Measurements from ENCODE around the gene FBXW11.
A peak's percentile ranks its signal among the peaks of the same experiment; 100 is the strongest.

The FBXW11 gene

DNA sequence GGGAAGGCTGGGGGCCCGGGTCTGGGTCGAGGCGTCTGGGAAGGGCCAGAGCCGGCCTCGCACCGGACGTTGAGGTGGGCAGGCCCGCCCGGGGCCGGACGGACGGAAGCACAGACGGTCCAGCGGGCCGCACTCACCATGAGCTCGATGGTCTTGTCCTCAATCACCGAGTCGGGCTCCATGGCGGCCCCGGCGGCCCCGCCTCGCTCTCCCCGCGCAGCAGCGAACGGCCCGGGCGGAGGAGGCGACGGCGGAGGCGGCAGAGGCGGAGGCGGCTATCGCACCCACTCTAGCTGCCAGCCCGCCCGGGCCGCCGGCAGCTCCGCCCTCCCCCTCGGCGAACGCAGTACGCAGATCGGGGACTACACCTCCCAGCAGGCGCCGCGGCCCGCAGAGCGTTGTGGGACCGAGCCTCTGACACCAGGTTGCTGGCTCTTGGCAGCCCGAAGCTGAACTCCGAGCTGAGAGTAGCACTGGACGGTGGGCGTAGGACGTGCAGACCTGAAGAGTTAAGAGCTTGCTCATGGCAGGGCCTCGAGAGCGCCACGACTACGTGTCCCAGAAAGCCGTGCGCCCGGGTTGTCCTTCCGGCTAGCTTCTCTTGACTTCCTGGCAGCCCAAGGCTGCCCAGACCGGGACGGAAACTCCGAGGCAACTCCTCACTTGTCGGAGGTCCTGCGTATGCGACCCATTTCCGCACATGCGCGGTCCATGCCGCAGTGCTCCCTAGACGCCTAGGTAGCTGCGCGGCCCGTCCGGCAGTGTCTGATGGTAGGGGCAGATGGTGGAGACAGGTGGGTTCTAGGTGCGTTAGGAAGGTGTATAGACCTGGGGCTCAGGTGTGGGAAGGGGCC is at the start of gene FBXW11:
FBXW11 (minus strand) TSS at position 318 of the 854 bp plus-strand sequence; CDS start at position 182, 136 bp downstream.
- no peaks in the 10 kb centered on the region for H3K27me3 ChIP-seq (ENCODE audit: control insufficient read depth in 1 of 2, insufficient read depth in 2 of 2, low read length in 2 of 2)
- peak within 1 kb of the TSS; percentile 88 to 92 for H3K9ac ChIP-seq (ENCODE audit: low read depth in 1 of 2, low read length in 2 of 2)
- H3K9me3 ChIP-seq (ENCODE audit: control insufficient read depth in 1 of 2, low read length in 2 of 2): no peaks in the 10 kb centered on the region
- peaks cover 44 to 45% of the 10 kb centered on the region in 2 donors for H3K4me1 ChIP-seq (ENCODE audit: control insufficient read depth in 1 of 2, insufficient read depth in 2 of 2, low read length in 2 of 2)
- peak within 1 kb of the TSS; percentile 98 for H3K27ac ChIP-seq (ENCODE audit: low read depth, low read length)
- H3K36me3 ChIP-seq (ENCODE audit: control insufficient read depth in 1 of 2, insufficient read depth in 2 of 2, low read length in 2 of 2): no peaks in the 10 kb centered on the region
- peak within 1 kb of the TSS; percentile 91 to 99 for H3K4me3 ChIP-seq (ENCODE audit: low read depth in 1 of 2, low read length in 2 of 2)

DNA sequence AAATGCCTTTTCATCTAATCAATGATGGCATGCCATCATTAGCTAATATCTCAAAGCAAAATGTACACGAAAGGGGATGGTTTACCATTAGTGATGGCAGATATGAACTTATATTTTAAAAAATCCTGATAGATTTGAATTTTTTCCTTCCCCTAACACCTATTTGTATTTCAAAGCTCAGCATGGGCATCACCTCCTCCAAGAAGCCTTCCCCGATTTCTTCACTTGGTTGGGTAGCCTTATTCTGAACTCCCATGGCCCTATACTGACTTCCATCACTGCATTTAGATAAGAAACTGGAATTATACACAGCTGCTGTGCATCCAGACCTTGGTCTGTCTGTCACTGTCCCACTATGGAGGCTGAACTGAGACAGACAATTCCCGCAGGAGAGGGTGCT is 49.6 kb upstream of the FBXW11 start:
- H3K4me3 ChIP-seq (ENCODE audit: low read depth in 1 of 2, low read length in 2 of 2): no peak overlapping the region
- no peaks in the 10 kb centered on the region for H3K4me1 ChIP-seq (ENCODE audit: control insufficient read depth in 1 of 2, insufficient read depth in 2 of 2, low read length in 2 of 2)
- no peak overlapping the region for H3K27ac ChIP-seq (ENCODE audit: low read depth, low read length)
- H3K9ac ChIP-seq (ENCODE audit: low read depth in 1 of 2, low read length in 2 of 2): no peak overlapping the region
- H3K27me3 ChIP-seq (ENCODE audit: control insufficient read depth in 1 of 2, insufficient read depth in 2 of 2, low read length in 2 of 2): no peaks in the 10 kb centered on the region
- H3K36me3 ChIP-seq (ENCODE audit: control insufficient read depth in 1 of 2, insufficient read depth in 2 of 2, low read length in 2 of 2): peaks cover 28 to 70% of the 10 kb centered on the region in 2 donors
- H3K9me3 ChIP-seq (ENCODE audit: control insufficient read depth in 1 of 2, low read length in 2 of 2): no peaks in the 10 kb centered on the region

DNA sequence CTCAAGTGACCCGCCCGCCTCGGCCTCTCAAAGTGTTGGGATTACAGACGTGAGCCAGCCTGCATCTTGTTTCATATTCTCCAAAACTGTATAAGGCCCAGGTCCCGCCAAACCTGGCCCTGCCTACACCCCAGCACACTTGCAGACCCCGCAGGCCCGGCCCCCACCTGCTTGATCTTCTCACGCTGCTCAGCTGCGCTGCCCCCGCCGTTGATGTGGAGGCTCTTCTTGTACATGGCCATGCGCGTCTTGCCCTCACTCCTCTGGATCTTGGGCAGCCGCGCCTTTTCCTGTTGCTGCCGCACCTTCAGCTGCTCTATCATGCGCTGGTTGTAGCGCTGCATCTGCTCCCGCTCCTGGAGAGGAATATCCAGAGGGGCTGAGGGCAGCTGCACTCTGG is 49.0 kb upstream of the FBXW11 start:
- H3K36me3 ChIP-seq (ENCODE audit: control insufficient read depth in 1 of 2, insufficient read depth in 2 of 2, low read length in 2 of 2): peaks cover 24 to 68% of the 10 kb centered on the region in 2 donors
- H3K27me3 ChIP-seq (ENCODE audit: control insufficient read depth in 1 of 2, insufficient read depth in 2 of 2, low read length in 2 of 2): no peaks in the 10 kb centered on the region

DNA sequence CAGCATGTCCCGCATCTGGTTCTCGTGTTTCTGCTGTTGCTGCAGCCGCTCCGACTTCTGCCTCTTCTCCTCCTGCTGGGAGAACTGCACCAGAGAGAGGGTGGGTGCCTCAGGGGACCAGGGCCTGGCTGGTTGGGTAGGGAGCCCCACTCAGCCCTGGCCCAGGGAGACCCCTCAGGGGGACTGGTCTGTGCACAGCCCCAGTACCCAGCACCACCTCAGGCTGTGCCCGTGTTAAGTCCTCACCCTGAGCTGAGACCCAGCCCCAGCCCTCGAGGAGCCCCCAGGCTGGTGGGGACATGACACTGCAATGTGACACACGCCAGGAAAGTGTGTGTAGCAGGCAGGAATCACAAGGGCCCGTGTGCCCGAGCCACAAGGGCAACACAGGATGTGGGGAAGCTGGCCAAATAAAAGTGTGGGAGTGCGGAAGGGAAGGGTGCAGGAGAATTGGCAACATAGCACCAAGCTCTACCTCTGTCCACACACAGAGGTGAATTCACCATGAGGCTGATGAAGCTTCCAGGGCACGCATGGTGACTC is 48.2 kb upstream of the FBXW11 start:
- H3K36me3 ChIP-seq (ENCODE audit: control insufficient read depth in 1 of 2, insufficient read depth in 2 of 2, low read length in 2 of 2): peaks cover 21 to 65% of the 10 kb centered on the region in 2 donors
- H3K27me3 ChIP-seq (ENCODE audit: control insufficient read depth in 1 of 2, insufficient read depth in 2 of 2, low read length in 2 of 2): no peaks in the 10 kb centered on the region
- no peaks in the 10 kb centered on the region for H3K4me1 ChIP-seq (ENCODE audit: control insufficient read depth in 1 of 2, insufficient read depth in 2 of 2, low read length in 2 of 2)
- no peaks in the 10 kb centered on the region for H3K9me3 ChIP-seq (ENCODE audit: control insufficient read depth in 1 of 2, low read length in 2 of 2)
- no peak overlapping the region for H3K4me3 ChIP-seq (ENCODE audit: low read depth in 1 of 2, low read length in 2 of 2)
- no peak overlapping the region for H3K27ac ChIP-seq (ENCODE audit: low read depth, low read length)
- H3K9ac ChIP-seq (ENCODE audit: low read depth in 1 of 2, low read length in 2 of 2): no peak overlapping the region

More for the DNA sequence above, 49.0 kb upstream of the FBXW11 start:
- Histone ChIP-seq H3K4me1 (ENCODE audit: control insufficient read depth in 1 of 2, insufficient read depth in 2 of 2, low read length in 2 of 2) (no peaks in the 10 kb centered on the region), H3K4me3 (ENCODE audit: low read depth in 1 of 2, low read length in 2 of 2) (no peak overlapping the region), H3K9me3 (ENCODE audit: control insufficient read depth in 1 of 2, low read length in 2 of 2) (no peaks in the 10 kb centered on the region), H3K9ac (ENCODE audit: low read depth in 1 of 2, low read length in 2 of 2) (no peak overlapping the region), H3K27ac (ENCODE audit: low read depth, low read length) (no peak overlapping the region)

DNA sequence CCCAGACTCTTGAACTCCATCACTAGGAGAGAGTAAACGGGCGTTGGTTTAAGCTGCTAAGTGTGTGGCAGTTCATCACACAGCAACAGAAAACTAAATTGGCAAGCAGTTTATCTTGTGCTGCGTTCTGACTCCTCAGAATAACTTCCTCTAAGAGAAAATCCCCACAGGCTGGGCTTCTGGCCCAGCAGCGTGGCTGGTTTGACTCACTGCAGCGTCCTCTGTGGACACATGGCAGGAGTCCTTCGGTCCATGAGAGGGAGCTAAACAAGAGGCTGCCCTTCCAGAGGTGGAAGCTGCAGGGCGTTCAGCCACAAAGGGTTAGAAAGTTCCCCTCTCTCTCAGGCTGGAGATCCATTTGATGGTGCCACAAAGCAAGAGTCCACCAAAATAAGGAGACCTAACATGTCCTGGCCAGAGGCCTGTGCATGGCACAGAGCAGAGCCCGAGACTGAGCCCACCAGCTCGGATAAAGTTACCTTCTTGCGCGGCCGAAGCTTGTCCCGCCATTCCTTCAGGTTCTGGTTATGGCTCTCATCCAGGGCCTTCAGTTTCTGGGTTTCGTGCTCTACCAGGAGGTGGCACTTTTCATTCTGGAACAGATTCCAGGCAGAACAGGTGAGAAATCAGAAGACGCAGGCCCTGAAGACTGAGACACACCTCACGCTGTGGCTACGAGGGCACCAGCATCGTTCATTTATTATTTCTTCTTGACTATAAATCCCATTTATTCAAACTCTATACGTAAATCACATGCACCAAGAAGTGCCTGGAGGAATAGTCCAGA is 46.2 kb upstream of the FBXW11 start:
- Histone ChIP-seq H3K4me1 (ENCODE audit: control insufficient read depth in 1 of 2, insufficient read depth in 2 of 2, low read length in 2 of 2) (no peaks in the 10 kb centered on the region), H3K4me3 (ENCODE audit: low read depth in 1 of 2, low read length in 2 of 2) (no peak overlapping the region), H3K27ac (ENCODE audit: low read depth, low read length) (no peak overlapping the region), H3K27me3 (ENCODE audit: control insufficient read depth in 1 of 2, insufficient read depth in 2 of 2, low read length in 2 of 2) (no peaks in the 10 kb centered on the region), H3K36me3 (ENCODE audit: control insufficient read depth in 1 of 2, insufficient read depth in 2 of 2, low read length in 2 of 2) (peaks cover 19 to 73% of the 10 kb centered on the region in 2 donors), H3K9ac (ENCODE audit: low read depth in 1 of 2, low read length in 2 of 2) (no peak overlapping the region), H3K9me3 (ENCODE audit: control insufficient read depth in 1 of 2, low read length in 2 of 2) (no peaks in the 10 kb centered on the region)

DNA sequence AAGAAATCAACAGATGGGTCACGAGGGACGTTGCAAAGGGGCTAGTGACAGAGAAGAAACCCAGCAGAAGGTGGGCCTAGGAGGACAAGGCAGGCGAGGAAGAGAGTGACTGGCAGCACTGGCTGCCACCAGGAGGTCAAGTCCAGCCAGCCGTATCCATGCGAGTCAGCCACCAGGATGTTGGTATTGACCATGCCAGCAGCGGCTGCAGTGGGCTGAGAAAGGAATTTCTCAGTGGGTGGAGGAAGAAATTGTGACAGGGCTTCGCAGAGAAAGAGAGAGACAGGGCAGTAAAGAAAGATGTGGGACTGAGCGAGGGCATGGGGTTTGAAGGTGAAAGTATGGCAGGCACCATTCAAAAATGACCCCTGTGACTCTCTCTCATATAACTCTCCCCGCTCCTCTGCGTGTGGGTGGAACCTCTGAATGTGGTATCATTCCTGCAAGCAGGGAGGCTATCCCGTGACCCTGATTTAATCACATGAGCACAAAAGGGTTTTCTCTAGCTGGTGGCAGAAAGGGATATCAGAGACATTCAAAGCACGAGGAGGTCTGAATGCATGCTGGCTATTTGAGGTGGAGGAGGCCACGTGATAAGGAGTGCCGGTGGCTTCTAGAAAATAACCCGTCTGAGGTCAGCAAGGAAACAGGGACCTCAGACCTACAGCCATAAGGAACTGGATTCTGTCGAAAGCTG is 45.4 kb upstream of the FBXW11 start:
- peaks cover 16 to 66% of the 10 kb centered on the region in 2 donors for H3K36me3 ChIP-seq (ENCODE audit: control insufficient read depth in 1 of 2, insufficient read depth in 2 of 2, low read length in 2 of 2)
- H3K27ac ChIP-seq (ENCODE audit: low read depth, low read length): no peak overlapping the region
- H3K4me3 ChIP-seq (ENCODE audit: low read depth in 1 of 2, low read length in 2 of 2): no peak overlapping the region
- H3K27me3 ChIP-seq (ENCODE audit: control insufficient read depth in 1 of 2, insufficient read depth in 2 of 2, low read length in 2 of 2): no peaks in the 10 kb centered on the region
- no peaks in the 10 kb centered on the region for H3K4me1 ChIP-seq (ENCODE audit: control insufficient read depth in 1 of 2, insufficient read depth in 2 of 2, low read length in 2 of 2)
- H3K9ac ChIP-seq (ENCODE audit: low read depth in 1 of 2, low read length in 2 of 2): no peak overlapping the region
- H3K9me3 ChIP-seq (ENCODE audit: control insufficient read depth in 1 of 2, low read length in 2 of 2): no peaks in the 10 kb centered on the region

DNA sequence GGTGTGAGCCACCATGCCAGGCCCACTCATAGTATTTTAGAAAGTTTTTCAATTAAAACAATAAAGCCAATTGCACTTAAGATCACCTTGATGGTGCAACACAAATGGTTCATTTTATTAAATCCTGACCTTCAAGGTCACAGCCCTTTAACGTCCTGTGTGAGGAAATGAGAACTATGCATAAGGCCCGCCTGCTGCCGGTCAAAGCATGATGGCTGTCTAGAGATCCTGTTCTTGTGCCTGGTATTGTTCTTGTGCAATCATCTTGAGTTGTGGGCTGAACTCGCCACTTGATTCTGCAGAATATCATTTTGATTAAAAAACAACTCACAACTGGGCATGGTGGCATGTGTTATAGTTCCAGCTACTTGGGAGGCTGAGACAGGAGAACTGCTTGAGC is 43.6 kb upstream of the FBXW11 start:
- Histone ChIP-seq H3K27ac (ENCODE audit: low read depth, low read length) (no peak overlapping the region), H3K36me3 (ENCODE audit: control insufficient read depth in 1 of 2, insufficient read depth in 2 of 2, low read length in 2 of 2) (peaks cover 12 to 56% of the 10 kb centered on the region in 2 donors)

DNA sequence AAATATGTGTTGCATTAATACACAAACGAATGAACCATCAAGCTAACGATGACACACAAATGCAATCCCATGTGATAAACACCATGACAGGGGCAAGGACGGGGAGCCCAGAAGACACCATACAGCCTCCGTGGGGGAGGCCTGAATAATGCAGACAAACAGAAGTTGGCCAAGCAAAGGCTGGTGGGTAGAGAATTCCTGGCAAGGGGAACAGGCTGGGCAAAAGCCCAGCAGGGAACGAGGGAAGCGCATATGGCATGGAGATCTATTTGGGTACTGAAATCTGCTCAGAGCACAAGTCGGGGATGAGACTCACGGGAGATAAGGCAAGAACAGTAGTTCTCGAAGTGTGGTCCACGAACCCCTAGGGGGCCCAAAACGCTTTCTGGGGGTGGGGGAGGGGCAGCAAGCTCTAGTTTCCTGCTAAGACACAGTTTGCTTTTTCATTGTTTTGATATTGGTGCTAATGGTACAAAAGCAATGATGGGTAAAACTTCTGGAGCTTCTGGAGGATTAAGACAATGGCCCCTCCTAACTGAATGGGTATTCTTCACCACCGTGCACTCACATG is 42.9 kb upstream of the FBXW11 start:
- Histone ChIP-seq H3K9ac (ENCODE audit: low read depth in 1 of 2, low read length in 2 of 2) (no peak overlapping the region), H3K36me3 (ENCODE audit: control insufficient read depth in 1 of 2, insufficient read depth in 2 of 2, low read length in 2 of 2) (peaks cover 13 to 55% of the 10 kb centered on the region in 2 donors), H3K9me3 (ENCODE audit: control insufficient read depth in 1 of 2, low read length in 2 of 2) (no peaks in the 10 kb centered on the region), H3K27ac (ENCODE audit: low read depth, low read length) (no peak overlapping the region), H3K4me1 (ENCODE audit: control insufficient read depth in 1 of 2, insufficient read depth in 2 of 2, low read length in 2 of 2) (no peaks in the 10 kb centered on the region), H3K4me3 (ENCODE audit: low read depth in 1 of 2, low read length in 2 of 2) (no peak overlapping the region), H3K27me3 (ENCODE audit: control insufficient read depth in 1 of 2, insufficient read depth in 2 of 2, low read length in 2 of 2) (no peaks in the 10 kb centered on the region)

More for the DNA sequence above, 43.6 kb upstream of the FBXW11 start:
- H3K4me1 ChIP-seq (ENCODE audit: control insufficient read depth in 1 of 2, insufficient read depth in 2 of 2, low read length in 2 of 2): no peaks in the 10 kb centered on the region
- H3K9ac ChIP-seq (ENCODE audit: low read depth in 1 of 2, low read length in 2 of 2): no peak overlapping the region
- no peaks in the 10 kb centered on the region for H3K9me3 ChIP-seq (ENCODE audit: control insufficient read depth in 1 of 2, low read length in 2 of 2)
- H3K27me3 ChIP-seq (ENCODE audit: control insufficient read depth in 1 of 2, insufficient read depth in 2 of 2, low read length in 2 of 2): no peaks in the 10 kb centered on the region
- no peak overlapping the region for H3K4me3 ChIP-seq (ENCODE audit: low read depth in 1 of 2, low read length in 2 of 2)

DNA sequence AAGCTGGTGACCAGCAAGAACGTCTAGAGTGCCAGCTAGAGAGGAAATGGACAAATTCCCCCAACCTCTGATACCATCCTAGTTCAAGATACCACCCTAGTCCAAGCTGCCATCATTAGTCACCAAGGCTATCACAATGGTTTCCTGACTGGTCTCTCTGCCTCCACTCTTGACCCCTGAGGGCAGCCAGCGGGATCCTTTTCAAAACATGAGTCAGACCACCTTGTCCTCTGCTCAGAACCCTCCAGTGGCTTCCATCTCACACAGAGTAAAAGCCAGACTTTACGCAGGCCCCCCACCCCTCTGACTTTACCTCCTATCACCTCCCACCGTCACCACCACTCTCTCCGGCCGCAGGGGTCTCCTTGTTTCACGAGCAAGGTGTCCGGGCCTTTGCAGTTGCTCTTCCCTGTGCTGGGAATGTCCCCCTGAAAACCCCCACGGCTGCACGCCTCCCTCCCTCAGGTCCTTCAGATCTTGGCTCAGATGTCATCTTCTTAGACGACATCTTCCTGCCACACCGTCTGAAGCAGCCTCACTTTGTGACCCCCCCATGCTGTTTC is 42.2 kb upstream of the FBXW11 start:
- no peaks in the 10 kb centered on the region for H3K4me1 ChIP-seq (ENCODE audit: control insufficient read depth in 1 of 2, insufficient read depth in 2 of 2, low read length in 2 of 2)
- H3K36me3 ChIP-seq (ENCODE audit: control insufficient read depth in 1 of 2, insufficient read depth in 2 of 2, low read length in 2 of 2): peaks cover 14 to 55% of the 10 kb centered on the region in 2 donors
- no peaks in the 10 kb centered on the region for H3K27me3 ChIP-seq (ENCODE audit: control insufficient read depth in 1 of 2, insufficient read depth in 2 of 2, low read length in 2 of 2)

More for the DNA sequence above, 42.2 kb upstream of the FBXW11 start:
- no peak overlapping the region for H3K4me3 ChIP-seq (ENCODE audit: low read depth in 1 of 2, low read length in 2 of 2)
- H3K27ac ChIP-seq (ENCODE audit: low read depth, low read length): no peak overlapping the region
- H3K9me3 ChIP-seq (ENCODE audit: control insufficient read depth in 1 of 2, low read length in 2 of 2): no peaks in the 10 kb centered on the region
- H3K9ac ChIP-seq (ENCODE audit: low read depth in 1 of 2, low read length in 2 of 2): no peak overlapping the region
